Peyer's patch (tissue), 4 donors: ENCODE data around the gene ABHD6. TPM values are rescaled to one million over a fixed set of nuclear protein-coding genes. Genes with fewer than 3 reads are reported as not detected.

Source experiments
- DNase-seq, 3 donors: peaks; one replicate each; pipeline ENCODE4 v3.0.0-alpha.2; 2017 to 2019
- H3K27ac ChIP-seq, 4 donors: fragments of 200-600 bp; sonication (generic); one replicate each; pipeline ENCODE4 v1.5.1; 2016 to 2019
- H3K27me3 ChIP-seq, 2 donors: fragments of 200-600 bp; sonication (generic); one replicate each; pipeline ENCODE4 v1.5.1; 2019
- H3K36me3 ChIP-seq, 3 donors: fragments of 200-600 bp; sonication (generic); one replicate each; pipeline ENCODE4 v1.5.1; 2016 to 2019
- H3K4me1 ChIP-seq, 4 donors: fragments of 200-600 bp; sonication (generic); one replicate each; pipeline ENCODE4 v1.5.1; 2016 to 2019
- H3K4me3 ChIP-seq, 4 donors: fragments of 200-600 bp; sonication (generic); 1 replicate in 3 of 4; 2 replicates in 1 of 4; pipeline ENCODE4 v1.5.1; 2016 to 2019; ENCODE audit warnings: mild to moderate bottlenecking in 1 of 4
- H3K9me3 ChIP-seq, 4 donors: fragments of 200-600 bp; sonication (generic); one replicate each; pipeline ENCODE4 v1.5.1; 2016 to 2019; ENCODE audit warnings: mild to moderate bottlenecking in 1 of 4
- POLR2A ChIP-seq, 2 donors: fragments of 450-650 bp; IDR thresholded peaks; one replicate each; pipeline ENCODE4 v1.5.1; 2017; ENCODE audit warnings: antibody characterized with exemption in 2 of 2, mild to moderate bottlenecking in 2 of 2, moderate library complexity in 2 of 2
- total RNA-seq, 4 donors: library from RNA; depleted of rRNA; stranded (reverse); fragments of >200 nt; gene quantifications; one replicate each; pipeline ENCODE4 v1.1.0, GENCODE V29; 2016
- TF ChIP-seq, protein P1 (sequence below), 6 experiments: fragments of 450-650 bp in 4 of 6; fragments of 200-600 bp in 2 of 6; sonication (generic) in 1 of 6; IDR thresholded peaks; one replicate each; pipeline ENCODE4 v1.5.1; 2017 to 2019; ENCODE audit warnings: antibody characterized with exemption in 6 of 6, mild to moderate bottlenecking in 3 of 6, moderate library complexity in 1 of 6

Gene ABHD6
- total RNA-seq, 4 donors from 2014 or later, result 9.1 to 97.6 (median 55.7) TPM

DNA sequence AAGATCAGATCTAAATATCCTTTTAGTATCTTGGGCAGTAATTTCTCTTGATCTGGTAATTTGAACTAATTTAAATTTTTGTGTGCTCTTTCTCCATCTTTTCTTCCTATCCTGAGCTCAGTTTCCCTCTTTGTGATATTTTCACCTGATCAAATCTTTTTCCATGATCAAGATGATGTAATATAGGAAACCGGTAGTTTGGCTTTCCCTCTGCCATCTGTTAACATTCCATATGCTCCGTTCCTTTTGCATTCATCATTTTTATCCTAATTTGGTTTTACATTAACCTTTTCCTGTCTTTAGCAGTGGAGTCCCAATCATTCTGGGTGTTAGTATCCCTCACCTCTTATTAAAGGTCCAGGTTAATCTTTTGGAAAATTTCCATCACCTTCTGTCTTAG, 5.9 kb upstream of the ABHD6 start:
- Histone ChIP-seq H3K27me3 (no peaks in the 10 kb centered on the region), H3K4me3 (no peak overlapping the region), H3K27ac (no peak overlapping the region), H3K36me3 (no peaks in the 10 kb centered on the region), H3K9me3 (no peaks in the 10 kb centered on the region), H3K4me1 (peaks cover 0 to 4% (median under 1%) of the 10 kb centered on the region in 4 donors)
- DNase-seq, result no peak
- TF ChIP-seq POLR2A (IDR thresholded peaks at IDR 0.05), result no peak
- TF ChIP-seq, protein P1, sequence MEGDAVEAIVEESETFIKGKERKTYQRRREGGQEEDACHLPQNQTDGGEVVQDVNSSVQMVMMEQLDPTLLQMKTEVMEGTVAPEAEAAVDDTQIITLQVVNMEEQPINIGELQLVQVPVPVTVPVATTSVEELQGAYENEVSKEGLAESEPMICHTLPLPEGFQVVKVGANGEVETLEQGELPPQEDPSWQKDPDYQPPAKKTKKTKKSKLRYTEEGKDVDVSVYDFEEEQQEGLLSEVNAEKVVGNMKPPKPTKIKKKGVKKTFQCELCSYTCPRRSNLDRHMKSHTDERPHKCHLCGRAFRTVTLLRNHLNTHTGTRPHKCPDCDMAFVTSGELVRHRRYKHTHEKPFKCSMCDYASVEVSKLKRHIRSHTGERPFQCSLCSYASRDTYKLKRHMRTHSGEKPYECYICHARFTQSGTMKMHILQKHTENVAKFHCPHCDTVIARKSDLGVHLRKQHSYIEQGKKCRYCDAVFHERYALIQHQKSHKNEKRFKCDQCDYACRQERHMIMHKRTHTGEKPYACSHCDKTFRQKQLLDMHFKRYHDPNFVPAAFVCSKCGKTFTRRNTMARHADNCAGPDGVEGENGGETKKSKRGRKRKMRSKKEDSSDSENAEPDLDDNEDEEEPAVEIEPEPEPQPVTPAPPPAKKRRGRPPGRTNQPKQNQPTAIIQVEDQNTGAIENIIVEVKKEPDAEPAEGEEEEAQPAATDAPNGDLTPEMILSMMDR (IDR thresholded peaks at IDR 0.05), result no peak

GRCh38 chr3:58234516-58234931, 3.1 kb upstream of the ABHD6 start:
- H3K9me3 ChIP-seq, result no peaks in the 10 kb centered on the region
- no peak overlapping the region for H3K4me3 ChIP-seq
- peaks cover 0 to 15% (median 3%) of the 10 kb centered on the region in 4 donors for H3K4me1 ChIP-seq
- DNase-seq, result no peak
- no peak for TF ChIP-seq POLR2A (IDR thresholded peaks at IDR 0.05)
- TF ChIP-seq, protein P1 (IDR thresholded peaks at IDR 0.05), result no peak
- no peak overlapping the region for H3K27ac ChIP-seq
- no peaks in the 10 kb centered on the region for H3K36me3 ChIP-seq
- no peaks in the 10 kb centered on the region for H3K27me3 ChIP-seq

DNA sequence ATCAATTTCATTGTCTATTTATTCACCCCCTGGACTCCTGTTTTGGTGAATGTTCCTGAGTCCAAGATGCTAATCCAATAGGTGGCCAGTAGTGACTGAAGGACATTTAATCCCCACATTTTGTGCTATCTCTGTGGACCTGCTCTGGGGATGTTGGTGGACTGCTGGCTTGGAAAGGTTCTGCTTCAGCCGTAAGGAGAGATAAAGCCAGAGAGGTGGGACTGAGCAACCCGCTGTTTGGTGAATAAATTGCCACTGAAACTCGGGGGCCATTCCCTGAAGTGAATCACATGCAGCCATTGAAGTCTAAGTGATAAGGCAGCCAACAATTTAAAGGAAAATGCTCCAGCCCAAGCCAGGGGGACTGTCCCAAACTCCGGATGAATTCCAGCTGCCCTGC, 1.6 kb upstream of the ABHD6 start:
- Histone ChIP-seq H3K27ac (no peak overlapping the region), H3K4me1 (peaks cover 0 to 18% (median 3%) of the 10 kb centered on the region in 4 donors), H3K4me3 (no peak overlapping the region), H3K36me3 (no peaks in the 10 kb centered on the region), H3K9me3 (no peaks in the 10 kb centered on the region), H3K27me3 (no peaks in the 10 kb centered on the region)
- no peak for DNase-seq
- no peak for TF ChIP-seq POLR2A (IDR thresholded peaks at IDR 0.05)
- TF ChIP-seq, protein P1 (IDR thresholded peaks at IDR 0.05), result no peak

DNA sequence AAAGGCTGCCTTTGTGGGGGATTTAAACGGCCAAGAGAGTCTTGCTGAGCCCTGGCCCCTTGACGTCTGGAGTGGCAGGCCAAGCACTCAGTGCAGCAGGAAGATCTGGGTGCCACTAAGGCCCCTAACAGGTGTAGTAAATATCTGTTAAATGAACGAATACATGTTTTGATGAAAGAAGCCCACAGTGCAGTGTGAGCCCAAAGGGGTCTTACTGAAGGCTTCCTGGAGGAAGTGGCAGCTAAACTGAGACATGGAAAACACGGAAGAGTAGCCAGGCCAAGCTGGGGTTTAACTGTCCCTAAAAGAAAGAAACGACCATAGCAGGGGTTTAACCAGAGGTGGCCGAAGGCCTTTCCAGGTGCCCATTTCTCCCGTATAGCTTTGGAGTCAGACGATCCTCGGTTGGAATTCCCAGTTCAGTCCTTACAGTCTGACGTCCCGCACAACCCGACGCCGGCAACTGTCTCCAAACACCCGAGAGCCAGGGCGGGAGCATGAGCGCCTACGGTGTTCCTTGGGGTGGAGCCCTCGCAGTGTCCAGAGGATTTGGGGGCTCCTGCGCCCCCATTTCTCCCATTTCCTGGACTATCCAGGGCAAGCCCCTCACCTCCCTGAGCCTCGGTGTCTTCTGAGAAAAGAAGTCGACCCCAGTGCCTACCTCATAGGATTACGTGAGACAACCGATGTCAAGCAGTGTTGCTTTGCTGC, 910 bp upstream of the ABHD6 start:
- peak in 1 of 3 donors; percentile 57 for DNase-seq
- H3K4me3 ChIP-seq, result peak overlapping the region; percentile 86 to 98 (median 90)
- TF ChIP-seq, protein P1 (IDR thresholded peaks at IDR 0.05), result no peak
- no peak for TF ChIP-seq POLR2A (IDR thresholded peaks at IDR 0.05)
- H3K4me1 ChIP-seq, result peaks cover 0 to 25% (median 3%) of the 10 kb centered on the region in 4 donors
- no peaks in the 10 kb centered on the region for H3K36me3 ChIP-seq
- no peaks in the 10 kb centered on the region for H3K9me3 ChIP-seq
- peak overlapping the region; percentile 79 to 96 (median 84) for H3K27ac ChIP-seq
- H3K27me3 ChIP-seq, result no peaks in the 10 kb centered on the region

- Histone ChIP-seq H3K36me3 (no peaks in the 10 kb centered on the region), H3K27me3 (no peaks in the 10 kb centered on the region), H3K9me3 (no peaks in the 10 kb centered on the region), H3K4me3 (peak overlapping the region; percentile 86 to 98 (median 90)), H3K27ac (peak overlapping the region; percentile 79 to 96 (median 84)), H3K4me1 (peaks cover 0 to 31% (median 4%) of the 10 kb centered on the region in 4 donors)
- DNase-seq, result peak; percentile 63 to 83 (median 72)
- TF ChIP-seq, protein P1 (IDR thresholded peaks at IDR 0.05), result no peak
- no peak for TF ChIP-seq POLR2A (IDR thresholded peaks at IDR 0.05)
Measured at GRCh38 chr3:58237941-58238681, 519 bp downstream of the ABHD6 start.
